Smooth muscle cell (in vitro differentiated cells): ENCODE results near the gene SYNGR4. TPM values are rescaled to one million over a fixed set of nuclear protein-coding genes. Genes with fewer than 3 reads are reported as not detected.

ENCODE experiments used
- DNase-seq: peaks from one replicate; lab custom pipeline; 2025; ENCODE audit not compliant: unreplicated experiment; lab: John Stamatoyannopoulos, UW
- H2AFZ ChIP-seq: fragments of 200-600 bp; sonication (generic); 2 replicates; pipeline ENCODE4 v1.6.0; 2016; ENCODE audit warnings: antibody characterized with exemption, low read depth, mild to moderate bottlenecking
- H3F3A ChIP-seq: fragments of 200-600 bp; sonication (generic); 2 replicates; pipeline ENCODE4 v1.6.0; 2017; ENCODE audit warnings: antibody characterized with exemption, low read depth
- H3K27ac ChIP-seq: fragments of 200-600 bp; sonication (generic); 2 replicates; pipeline ENCODE4 v1.5.1; 2016; ENCODE audit warnings: low read depth, mild to moderate bottlenecking
- H3K27me3 ChIP-seq: fragments of 200-600 bp; sonication (generic); 2 replicates; pipeline ENCODE4 v1.6.1; 2016; ENCODE audit warnings: low read depth, mild to moderate bottlenecking
- H3K36me3 ChIP-seq: fragments of 200-600 bp; sonication (generic); 2 replicates; pipeline ENCODE4 v1.5.1; 2016; ENCODE audit warnings: low read depth
- H3K4me1 ChIP-seq: fragments of 200-600 bp; sonication (generic); 2 replicates; pipeline ENCODE4 v1.5.1; 2016; ENCODE audit warnings: low read depth
- H3K4me2 ChIP-seq: fragments of 200-600 bp; sonication (generic); 2 replicates; pipeline ENCODE4 v1.6.0; 2016; ENCODE audit warnings: mild to moderate bottlenecking
- H3K4me3 ChIP-seq: fragments of 200-600 bp; sonication (generic); 2 replicates; pipeline ENCODE4 v1.5.1; 2016; ENCODE audit warnings: mild to moderate bottlenecking
- H3K79me2 ChIP-seq: fragments of 200-600 bp; sonication (generic); 2 replicates; pipeline ENCODE4 v1.6.0; 2016; ENCODE audit warnings: low read depth, mild to moderate bottlenecking
- H3K9ac ChIP-seq: fragments of 200-600 bp; sonication (generic); 2 replicates; pipeline ENCODE4 v1.6.0; 2016; ENCODE audit warnings: low read depth
- H3K9me3 ChIP-seq: fragments of 200-600 bp; sonication (generic); replicated peaks from 2 replicates; pipeline ENCODE4 v1.5.1; 2016; ENCODE audit warnings: low read depth
- H4K20me1 ChIP-seq: fragments of 200-600 bp; sonication (generic); 2 replicates; pipeline ENCODE4 v1.6.0; 2016; ENCODE audit warnings: low read depth
- WGBS: methylation state at CpG from one replicate; pipeline ENCODE4 v1.1.7; 2016; ENCODE audit warnings: low lambda C conversion rate; 5-methylcytosine and 5-hydroxymethylcytosine counted together
- polyA plus RNA-seq: library from polyadenylated mRNA; unstranded; fragments of >200 nt; fragmentation: Nextera tagmentation; extraction: Ambion mirVana; gene quantifications from 2 replicates; pipeline ENCODE4 v1.2.1, GENCODE V29; 2016
- total RNA-seq: library from RNA; depleted of rRNA; stranded (reverse); fragments of >200 nt; gene quantifications from 2 replicates; pipeline ENCODE4 v1.2.3, GENCODE V29; 2014
- TF ChIP-seq, protein P1 (sequence below): fragments of 200-600 bp; sonication (generic); IDR thresholded peaks from 2 replicates; pipeline ENCODE4 v1.5.1; 2017; ENCODE audit warnings: borderline replicate concordance, mild to moderate bottlenecking, antibody characterized with exemption; ENCODE audit not compliant: insufficient read depth, poor library complexity, severe bottlenecking

Gene SYNGR4
- total and polyA plus RNA-seq, 2 experiments from 2014 or later, result not detected

DNA sequence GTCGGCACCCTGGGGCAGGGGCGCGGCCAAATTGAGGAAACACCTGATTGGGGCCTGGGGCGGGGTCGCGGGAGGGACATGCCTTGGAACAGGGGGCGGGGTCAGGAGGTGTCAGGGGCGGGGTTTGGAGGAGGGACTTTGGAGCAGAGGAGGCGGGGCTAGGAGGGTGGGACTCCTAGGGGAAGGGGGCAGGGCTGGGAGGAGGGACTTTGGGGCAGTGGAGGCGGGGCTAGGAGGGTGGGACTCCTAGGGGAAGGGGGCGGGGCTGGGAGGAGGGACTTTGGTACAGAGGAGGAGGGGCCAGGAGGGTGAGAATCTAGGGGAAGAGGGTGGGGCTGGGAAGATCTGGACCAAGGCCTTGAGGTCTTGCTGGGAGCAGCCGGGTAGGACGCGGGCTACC, 51.2 kb downstream of the SYNGR4 start:
- Histone ChIP-seq H3K79me2 (no peaks in the 10 kb centered on the region), H4K20me1 (no peaks in the 10 kb centered on the region), H3K4me1 (peaks cover 8% of the 10 kb centered on the region), H3K9me3 (no peaks in the 10 kb centered on the region), H3K27ac (no peak overlapping the region), H3K4me2 (no peak overlapping the region), H3K9ac (no peak overlapping the region), H3F3A (no peaks in the 10 kb centered on the region), H3K27me3 (no peaks in the 10 kb centered on the region), H3K4me3 (no peak overlapping the region), H3K36me3 (peaks cover 3% of the 10 kb centered on the region), H2AFZ (no peak overlapping the region)
- TF ChIP-seq, protein P1, sequence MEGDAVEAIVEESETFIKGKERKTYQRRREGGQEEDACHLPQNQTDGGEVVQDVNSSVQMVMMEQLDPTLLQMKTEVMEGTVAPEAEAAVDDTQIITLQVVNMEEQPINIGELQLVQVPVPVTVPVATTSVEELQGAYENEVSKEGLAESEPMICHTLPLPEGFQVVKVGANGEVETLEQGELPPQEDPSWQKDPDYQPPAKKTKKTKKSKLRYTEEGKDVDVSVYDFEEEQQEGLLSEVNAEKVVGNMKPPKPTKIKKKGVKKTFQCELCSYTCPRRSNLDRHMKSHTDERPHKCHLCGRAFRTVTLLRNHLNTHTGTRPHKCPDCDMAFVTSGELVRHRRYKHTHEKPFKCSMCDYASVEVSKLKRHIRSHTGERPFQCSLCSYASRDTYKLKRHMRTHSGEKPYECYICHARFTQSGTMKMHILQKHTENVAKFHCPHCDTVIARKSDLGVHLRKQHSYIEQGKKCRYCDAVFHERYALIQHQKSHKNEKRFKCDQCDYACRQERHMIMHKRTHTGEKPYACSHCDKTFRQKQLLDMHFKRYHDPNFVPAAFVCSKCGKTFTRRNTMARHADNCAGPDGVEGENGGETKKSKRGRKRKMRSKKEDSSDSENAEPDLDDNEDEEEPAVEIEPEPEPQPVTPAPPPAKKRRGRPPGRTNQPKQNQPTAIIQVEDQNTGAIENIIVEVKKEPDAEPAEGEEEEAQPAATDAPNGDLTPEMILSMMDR, result no peak
- DNase-seq, result no peak
- 40% methylated on average over 9 of the region's 14 CpGs for WGBS

DNA sequence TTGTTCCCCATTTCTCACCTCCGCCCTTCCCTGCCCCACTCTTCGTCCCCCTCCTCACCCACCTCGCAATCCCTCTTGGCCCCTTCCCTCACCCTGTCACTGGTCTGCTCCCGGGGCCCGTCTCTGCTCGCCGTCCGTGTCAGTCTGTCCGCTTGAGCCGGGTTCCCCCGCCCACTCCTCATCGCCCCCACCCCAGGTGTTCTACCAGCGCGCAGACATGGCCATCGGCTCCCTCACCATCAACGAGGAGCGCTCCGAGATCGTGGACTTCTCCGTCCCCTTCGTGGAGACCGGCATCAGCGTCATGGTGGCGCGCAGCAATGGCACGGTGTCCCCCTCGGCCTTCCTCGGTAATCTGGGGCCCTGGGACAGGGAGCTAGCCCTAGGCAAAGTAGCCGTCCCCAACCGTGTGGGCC, 51.6 kb downstream of the SYNGR4 start:
- TF ChIP-seq, protein P1, result no peak
- Histone ChIP-seq H3K27ac (no peak overlapping the region), H3K79me2 (no peaks in the 10 kb centered on the region), H3K9me3 (no peaks in the 10 kb centered on the region), H3K4me1 (peaks cover 8% of the 10 kb centered on the region), H3K36me3 (peaks cover 3% of the 10 kb centered on the region), H4K20me1 (no peaks in the 10 kb centered on the region), H3K27me3 (no peaks in the 10 kb centered on the region), H3K4me2 (no peak overlapping the region), H3F3A (no peaks in the 10 kb centered on the region), H2AFZ (no peak overlapping the region), H3K4me3 (no peak overlapping the region), H3K9ac (no peak overlapping the region)
- WGBS, result 83% methylated on average over 27 of the region's 30 CpGs
- no peak for DNase-seq

DNA sequence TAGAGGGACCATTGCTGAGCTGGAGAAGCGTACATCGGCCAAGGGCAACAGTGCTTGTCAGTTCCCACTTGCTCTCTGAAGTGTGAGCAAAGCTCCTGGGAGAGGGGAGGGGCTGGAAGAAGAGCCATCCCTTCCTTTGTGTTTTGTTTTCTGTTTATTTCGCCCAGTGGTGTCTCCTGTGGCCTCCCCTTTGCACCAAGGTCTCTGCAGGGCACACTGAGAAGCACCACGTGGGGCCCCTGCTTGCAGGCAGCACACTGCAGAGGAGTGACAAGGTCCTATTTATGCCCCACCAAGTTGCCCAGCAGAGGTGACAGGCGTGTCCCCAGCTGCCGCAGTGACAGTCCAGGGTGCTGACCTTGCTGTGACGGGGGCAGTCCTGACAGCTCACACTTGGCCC, 53.3 kb downstream of the SYNGR4 start:
- Histone ChIP-seq H3K4me3 (no peak overlapping the region), H3K27ac (no peak overlapping the region), H2AFZ (no peak overlapping the region), H3K9me3 (no peaks in the 10 kb centered on the region), H3K36me3 (peaks cover 3% of the 10 kb centered on the region), H3K79me2 (no peaks in the 10 kb centered on the region), H3K4me2 (no peak overlapping the region), H4K20me1 (no peaks in the 10 kb centered on the region), H3K4me1 (peaks cover 8% of the 10 kb centered on the region), H3K27me3 (no peaks in the 10 kb centered on the region), H3K9ac (no peak overlapping the region), H3F3A (no peaks in the 10 kb centered on the region)
- no peak for DNase-seq
- TF ChIP-seq, protein P1, result no peak
- WGBS, result 97% methylated on average over 7 of the region's 7 CpGs

DNA sequence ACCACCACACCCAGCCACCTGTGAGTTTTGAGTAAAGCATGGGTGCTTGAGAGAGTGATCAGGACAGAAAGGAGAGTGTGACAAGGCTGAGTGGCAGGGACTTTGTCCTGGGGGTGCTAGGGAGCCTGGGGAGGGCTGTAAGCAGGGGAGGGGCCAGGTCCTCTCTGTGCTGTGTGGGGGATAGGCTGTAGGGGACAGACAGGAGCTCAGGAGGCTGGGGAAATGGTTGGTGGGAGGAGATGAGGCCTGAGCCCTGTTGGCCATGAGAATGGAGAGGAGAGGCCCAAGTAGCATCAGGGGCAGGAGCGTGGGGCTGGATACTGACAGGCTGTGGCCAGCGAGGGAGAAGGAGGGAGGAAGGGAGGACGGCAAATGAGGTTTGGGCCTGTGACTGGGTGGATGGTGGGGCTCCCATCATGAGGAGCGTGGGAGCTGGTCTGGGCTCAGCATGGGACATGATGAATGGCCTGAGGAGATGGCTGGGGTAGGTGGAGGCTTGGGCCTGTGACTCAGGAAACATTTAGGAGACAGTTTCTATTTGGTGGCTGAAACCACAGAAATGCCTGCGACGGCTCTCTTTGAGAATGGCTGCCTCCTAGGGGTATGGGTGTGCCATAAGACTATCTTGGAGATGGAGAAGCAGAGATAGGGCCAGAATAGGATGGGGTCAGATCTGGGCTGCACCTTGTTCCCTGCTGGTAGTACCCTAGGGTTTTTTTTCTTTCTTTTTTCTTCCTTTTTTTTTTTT, 54.3 kb downstream of the SYNGR4 start:
- H3K4me3 ChIP-seq, result no peak overlapping the region

More for the DNA sequence above, 54.3 kb downstream of the SYNGR4 start:
- Histone ChIP-seq H3K79me2 (no peaks in the 10 kb centered on the region), H3F3A (no peaks in the 10 kb centered on the region), H3K9ac (no peak overlapping the region), H3K27ac (no peak overlapping the region), H3K4me1 (peaks cover 8% of the 10 kb centered on the region), H2AFZ (no peak overlapping the region), H3K9me3 (no peaks in the 10 kb centered on the region), H3K36me3 (peaks cover 3% of the 10 kb centered on the region), H3K4me2 (no peak overlapping the region), H3K27me3 (no peaks in the 10 kb centered on the region), H4K20me1 (no peaks in the 10 kb centered on the region)
- TF ChIP-seq, protein P1, result no peak
- WGBS, result 75% methylated on average over 6 of the region's 6 CpGs
- DNase-seq, result no peak
